Measurements from ENCODE around the gene NAA60. TPM values are rescaled to one million over a fixed set of nuclear protein-coding genes. Genes with fewer than 3 reads are reported as not detected.

The NAA60 gene
- polyA plus RNA-seq, result 15.1 and 32.0 TPM in 2 replicates
- polyA minus RNA-seq, result 22.9 and 30.7 TPM in 2 replicates

- Histone ChIP-seq H2AFZ (ENCODE audit: low read depth, low read length) (peak within 1 kb of the TSS; percentile 46), H3K36me3 (ENCODE audit: insufficient read depth, low read length) (no peaks in the 10 kb centered on the region), H3K9me3 (ENCODE audit: low read length) (no peaks in the 10 kb centered on the region), H3K9ac (ENCODE audit: low read length) (peak within 1 kb of the TSS; percentile 74), H3K79me2 (replicated peaks; ENCODE audit: insufficient read depth, low read length) (peaks cover 10% of the 10 kb centered on the region), H3K9me2 (ENCODE audit: insufficient read depth, low read length) (no peaks in the 10 kb centered on the region), H3K4me3 (ENCODE audit: low read length) (peak within 1 kb of the TSS; percentile 71), H3F3A (ENCODE audit: insufficient read depth, low read length, poor library complexity, severe bottlenecking) (no peaks in the 10 kb centered on the region), H3K27me3 (ENCODE audit: insufficient read depth, low read depth, low read length) (no peaks in the 10 kb centered on the region), H3K27ac (ENCODE audit: low read length) (peak within 1 kb of the TSS; percentile 75), H3K4me2 (ENCODE audit: low read length) (peak within 1 kb of the TSS; percentile 51), H4K20me1 (ENCODE audit: insufficient read depth) (no peaks in the 10 kb centered on the region)
- TF ChIP-seq POLR2AphosphoS5 (IDR thresholded peaks at IDR 0.05), result peak; percentile 78
- TF ChIP-seq CTCF (IDR thresholded peaks at IDR 0.05; ENCODE audit: poor library complexity, severe bottlenecking), result no peak
- peak; percentile 91 for TF ChIP-seq MXI1 (conservative IDR thresholded peaks at IDR 0.05; ENCODE audit: poor library complexity, severe bottlenecking)
- TF ChIP-seq SMC3 (conservative IDR thresholded peaks at IDR 0.05; ENCODE audit: poor library complexity), result no peak
- TF ChIP-seq TAF1 (IDR thresholded peaks at IDR 0.05; ENCODE audit: low read depth), result no peak
- TF ChIP-seq RAD21 (conservative IDR thresholded peaks at IDR 0.05), result no peak
- TF ChIP-seq REST (IDR thresholded peaks at IDR 0.05; ENCODE audit: borderline replicate concordance), result peak; percentile 21
- no peak for TF ChIP-seq EP300 (conservative IDR thresholded peaks at IDR 0.05; ENCODE audit: poor library complexity, severe bottlenecking)
- no peak for TF ChIP-seq EZH2 (IDR thresholded peaks at IDR 0.05; ENCODE audit: borderline replicate concordance, insufficient read depth, low read length, poor library complexity, severe bottlenecking)
These were observed at the start of gene NAA60, which contains the start of gene ZNF597 for GRCh38 chr16:3443108-3444031. Gene NAA60 (plus strand): TSS chr16:3443680. CDS start chr16:3476228, 32,548 bp downstream. Gene ZNF597 (minus strand): TSS chr16:3443504. CDS start chr16:3443153, 351 bp downstream.

DNA sequence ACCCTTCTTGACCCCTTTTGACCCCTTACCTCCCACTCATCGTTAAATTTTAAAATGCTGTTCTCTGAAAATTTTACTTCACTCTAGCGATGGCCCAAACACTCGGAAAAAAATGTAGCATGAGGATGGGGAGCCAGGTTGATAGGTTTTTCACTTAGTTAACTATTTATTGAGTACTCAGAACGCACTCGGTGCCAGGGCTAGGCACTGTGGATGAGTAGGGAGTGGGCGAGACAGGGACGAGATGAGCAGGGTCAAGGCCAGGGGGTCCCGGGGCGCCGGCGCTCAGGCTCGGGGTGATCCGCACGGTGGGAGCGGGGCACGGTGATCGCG lies 43.1 kb upstream of the NAA60 start:
- no peak for TF ChIP-seq CTCF (IDR thresholded peaks at IDR 0.05; ENCODE audit: poor library complexity, severe bottlenecking)
- TF ChIP-seq TAF1 (IDR thresholded peaks at IDR 0.05; ENCODE audit: low read depth), result no peak
- TF ChIP-seq REST (IDR thresholded peaks at IDR 0.05; ENCODE audit: borderline replicate concordance), result no peak
- TF ChIP-seq EZH2 (IDR thresholded peaks at IDR 0.05; ENCODE audit: borderline replicate concordance, insufficient read depth, low read length, poor library complexity, severe bottlenecking), result no peak
- no peak for TF ChIP-seq EP300 (conservative IDR thresholded peaks at IDR 0.05; ENCODE audit: poor library complexity, severe bottlenecking)
- no peak for TF ChIP-seq MXI1 (conservative IDR thresholded peaks at IDR 0.05; ENCODE audit: poor library complexity, severe bottlenecking)
- no peak for TF ChIP-seq POLR2AphosphoS5 (IDR thresholded peaks at IDR 0.05)
- TF ChIP-seq RAD21 (conservative IDR thresholded peaks at IDR 0.05), result no peak
- no peak for TF ChIP-seq SMC3 (conservative IDR thresholded peaks at IDR 0.05; ENCODE audit: poor library complexity)
- no peaks in the 10 kb centered on the region for H3K9me2 ChIP-seq (ENCODE audit: insufficient read depth, low read length)
- peak overlapping the region; percentile 87 for H3K4me3 ChIP-seq (ENCODE audit: low read length)
- H3F3A ChIP-seq (ENCODE audit: insufficient read depth, low read length, poor library complexity, severe bottlenecking), result no peaks in the 10 kb centered on the region
- no peak overlapping the region for H3K27ac ChIP-seq (ENCODE audit: low read length)
- peak overlapping the region; percentile 88 for H3K4me2 ChIP-seq (ENCODE audit: low read length)
- no peaks in the 10 kb centered on the region for H4K20me1 ChIP-seq (ENCODE audit: insufficient read depth)
- no peaks in the 10 kb centered on the region for H3K27me3 ChIP-seq (ENCODE audit: insufficient read depth, low read depth, low read length)
- H2AFZ ChIP-seq (ENCODE audit: low read depth, low read length), result peak overlapping the region; percentile 46
- peak overlapping the region; percentile 66 for H3K9ac ChIP-seq (ENCODE audit: low read length)
- H3K36me3 ChIP-seq (ENCODE audit: insufficient read depth, low read length), result peaks cover 13% of the 10 kb centered on the region
- peaks cover 22% of the 10 kb centered on the region for H3K79me2 ChIP-seq (replicated peaks; ENCODE audit: insufficient read depth, low read length)
- H3K9me3 ChIP-seq (ENCODE audit: low read length), result no peaks in the 10 kb centered on the region

Data from neural cell (in vitro differentiated cells).